K562 (cell line): ENCODE results near the gene COMMD4. TPM values are rescaled to one million over a fixed set of nuclear protein-coding genes. Genes with fewer than 3 reads are reported as not detected.

ENCODE experiments used
- DPF2 ChIP-seq: fragments of 450-650 bp; IDR thresholded peaks from 2 replicates; pipeline ENCODE4 v1.6.1; 2016
- MBD2 ChIP-seq: sonication (generic); IDR thresholded peaks from 2 replicates; pipeline ENCODE4 v1.6.1; 2016; ENCODE audit warnings: low read depth, borderline replicate concordance
- RUNX1 ChIP-seq: sonication (generic); IDR thresholded peaks from 2 replicates; pipeline ENCODE4 v1.6.1; 2016; ENCODE audit warnings: antibody characterized with exemption, low read depth
- ZBTB7A ChIP-seq: IDR thresholded peaks from 2 replicates; pipeline ENCODE4 v1.6.1; 2011; ENCODE audit warnings: low read depth, mild to moderate bottlenecking, low read length, moderate library complexity, borderline replicate concordance; ENCODE audit not compliant: control insufficient read depth
- ZKSCAN1 ChIP-seq: fragments of 150-350 bp; IDR thresholded peaks from 2 replicates; pipeline ENCODE4 v1.6.1; 2016; ENCODE audit warnings: low read depth, low read length
- polyA plus RNA-seq, 8 experiments: library from polyadenylated mRNA; depleted of rRNA in 4 of 8; stranded (reverse) in 5 of 8; unstranded in 3 of 8; fragments of >200 nt; fragmentation: Nextera tagmentation in 2 of 8; fragmentation: Illumina TruSeq in 1 of 8; extraction: Ambion mirVana in 2 of 8; extraction: Trizol in 1 of 8; gene quantifications; 2 replicates each; pipeline versions ENCODE4 v1.2.1 to v1.2.3, GENCODE V29; 2011 to 2014; ENCODE audit warnings: inconsistent platforms in 1 of 8, missing spikeins in 1 of 8
- total RNA-seq, 7 experiments: library from RNA; depleted of rRNA in 6 of 7; stranded (reverse); fragments of >200 nt in 6 of 7; fragmentation: Illumina TruSeq in 2 of 7; extraction: Trizol in 2 of 7; gene quantifications; 2 replicates each; pipeline versions ENCODE4 v1.2.1 to v1.2.3, GENCODE V29; 2011 to 2021; ENCODE audit warnings: low replicate concordance in 1 of 7
- TF ChIP-seq, protein P1 (sequence below), 2 experiments: fragments of 450-650 bp; IDR thresholded peaks; 2 replicates each; pipeline ENCODE4 v1.6.1; 2018; ENCODE audit warnings: mild to moderate bottlenecking in 2 of 2, low read depth in 1 of 2; ENCODE audit not compliant: partially characterized antibody in 2 of 2
- TF ChIP-seq, protein P2 (sequence below): sonication (generic); formaldehyde crosslinking; IDR thresholded peaks from 2 replicates; pipeline ENCODE4 v1.8.0; 2022; ENCODE audit warnings: missing genetic modification reagents, mild to moderate bottlenecking, borderline replicate concordance
- TF ChIP-seq, protein P3 (sequence below): sonication (generic); formaldehyde crosslinking; IDR thresholded peaks from 2 replicates; pipeline ENCODE4 v1.8.0; 2022; ENCODE audit warnings: mild to moderate bottlenecking, missing genetic modification reagents
- TF ChIP-seq, protein P4 (sequence below): sonication (generic); formaldehyde crosslinking; IDR thresholded peaks from 2 replicates; pipeline ENCODE4 v1.8.1; 2023; ENCODE audit warnings: missing genetic modification reagents, mild to moderate bottlenecking, borderline replicate concordance

Gene COMMD4
- total and polyA plus RNA-seq, 9 of the 15 experiments (the other 6 are each of a cell fraction or from before 2014, with no cell fraction given) = 20.4 to 140 (median 63.9) TPM

DNA sequence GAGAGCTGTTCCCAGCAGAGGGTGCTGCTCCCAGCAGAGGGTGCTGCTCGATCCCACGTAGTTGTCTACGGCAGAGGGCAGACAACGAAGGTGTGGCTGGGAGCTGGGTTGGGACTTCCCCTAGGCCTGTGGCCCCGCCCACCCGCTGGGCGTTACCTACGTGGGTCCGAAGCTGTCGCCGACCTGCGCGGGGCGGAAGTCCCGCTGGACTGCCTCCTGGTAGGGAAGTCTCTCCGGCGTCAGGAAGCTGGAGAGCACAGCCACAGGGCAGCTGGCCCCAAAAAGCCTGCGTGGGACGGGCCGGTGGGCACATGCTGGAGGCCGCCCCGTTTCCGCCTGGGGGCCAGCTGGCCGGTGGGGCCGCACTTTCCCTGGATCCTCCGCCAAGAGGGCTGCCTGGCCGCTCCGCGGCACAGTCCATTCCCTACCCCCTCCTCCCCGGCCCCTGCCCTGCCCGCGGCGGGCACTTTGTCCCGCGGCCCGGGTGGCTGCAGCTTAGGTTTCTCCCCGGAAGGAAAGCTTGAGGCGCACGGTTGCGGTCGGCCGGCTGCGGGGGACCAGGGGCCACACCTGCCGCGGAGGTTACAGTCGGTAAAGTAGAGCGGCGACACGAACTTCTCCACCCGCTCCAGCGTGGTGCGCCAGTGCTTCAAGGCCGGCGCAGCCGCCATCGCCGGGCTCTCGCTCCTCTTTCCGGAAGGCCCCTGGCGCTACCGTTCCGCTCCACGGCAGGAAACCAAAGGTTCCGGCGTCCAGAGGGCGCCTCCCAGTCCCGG lies 32.2 kb downstream of the COMMD4 start, which contains the start of gene MAN2C1 (continued):
- TF ChIP-seq, protein P1, sequence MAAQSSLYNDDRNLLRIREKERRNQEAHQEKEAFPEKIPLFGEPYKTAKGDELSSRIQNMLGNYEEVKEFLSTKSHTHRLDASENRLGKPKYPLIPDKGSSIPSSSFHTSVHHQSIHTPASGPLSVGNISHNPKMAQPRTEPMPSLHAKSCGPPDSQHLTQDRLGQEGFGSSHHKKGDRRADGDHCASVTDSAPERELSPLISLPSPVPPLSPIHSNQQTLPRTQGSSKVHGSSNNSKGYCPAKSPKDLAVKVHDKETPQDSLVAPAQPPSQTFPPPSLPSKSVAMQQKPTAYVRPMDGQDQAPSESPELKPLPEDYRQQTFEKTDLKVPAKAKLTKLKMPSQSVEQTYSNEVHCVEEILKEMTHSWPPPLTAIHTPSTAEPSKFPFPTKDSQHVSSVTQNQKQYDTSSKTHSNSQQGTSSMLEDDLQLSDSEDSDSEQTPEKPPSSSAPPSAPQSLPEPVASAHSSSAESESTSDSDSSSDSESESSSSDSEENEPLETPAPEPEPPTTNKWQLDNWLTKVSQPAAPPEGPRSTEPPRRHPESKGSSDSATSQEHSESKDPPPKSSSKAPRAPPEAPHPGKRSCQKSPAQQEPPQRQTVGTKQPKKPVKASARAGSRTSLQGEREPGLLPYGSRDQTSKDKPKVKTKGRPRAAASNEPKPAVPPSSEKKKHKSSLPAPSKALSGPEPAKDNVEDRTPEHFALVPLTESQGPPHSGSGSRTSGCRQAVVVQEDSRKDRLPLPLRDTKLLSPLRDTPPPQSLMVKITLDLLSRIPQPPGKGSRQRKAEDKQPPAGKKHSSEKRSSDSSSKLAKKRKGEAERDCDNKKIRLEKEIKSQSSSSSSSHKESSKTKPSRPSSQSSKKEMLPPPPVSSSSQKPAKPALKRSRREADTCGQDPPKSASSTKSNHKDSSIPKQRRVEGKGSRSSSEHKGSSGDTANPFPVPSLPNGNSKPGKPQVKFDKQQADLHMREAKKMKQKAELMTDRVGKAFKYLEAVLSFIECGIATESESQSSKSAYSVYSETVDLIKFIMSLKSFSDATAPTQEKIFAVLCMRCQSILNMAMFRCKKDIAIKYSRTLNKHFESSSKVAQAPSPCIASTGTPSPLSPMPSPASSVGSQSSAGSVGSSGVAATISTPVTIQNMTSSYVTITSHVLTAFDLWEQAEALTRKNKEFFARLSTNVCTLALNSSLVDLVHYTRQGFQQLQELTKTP (IDR thresholded peaks at IDR 0.05; ENCODE audit: low read depth in 1 of 2, partially characterized antibody in 2 of 2) = peak in 1 of 2 experiments; percentile 65
- TF ChIP-seq, protein P2, sequence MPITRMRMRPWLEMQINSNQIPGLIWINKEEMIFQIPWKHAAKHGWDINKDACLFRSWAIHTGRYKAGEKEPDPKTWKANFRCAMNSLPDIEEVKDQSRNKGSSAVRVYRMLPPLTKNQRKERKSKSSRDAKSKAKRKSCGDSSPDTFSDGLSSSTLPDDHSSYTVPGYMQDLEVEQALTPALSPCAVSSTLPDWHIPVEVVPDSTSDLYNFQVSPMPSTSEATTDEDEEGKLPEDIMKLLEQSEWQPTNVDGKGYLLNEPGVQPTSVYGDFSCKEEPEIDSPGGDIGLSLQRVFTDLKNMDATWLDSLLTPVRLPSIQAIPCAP (CRISPR knock-in tag) = no peak
- TF ChIP-seq MBD2 (peak; percentile 72), DPF2 (no peak), RUNX1 (no peak), ZKSCAN1 (peak; percentile 73), ZBTB7A (no peak; the same call in 1 of the 2 replicates)
- TF ChIP-seq, protein P3, sequence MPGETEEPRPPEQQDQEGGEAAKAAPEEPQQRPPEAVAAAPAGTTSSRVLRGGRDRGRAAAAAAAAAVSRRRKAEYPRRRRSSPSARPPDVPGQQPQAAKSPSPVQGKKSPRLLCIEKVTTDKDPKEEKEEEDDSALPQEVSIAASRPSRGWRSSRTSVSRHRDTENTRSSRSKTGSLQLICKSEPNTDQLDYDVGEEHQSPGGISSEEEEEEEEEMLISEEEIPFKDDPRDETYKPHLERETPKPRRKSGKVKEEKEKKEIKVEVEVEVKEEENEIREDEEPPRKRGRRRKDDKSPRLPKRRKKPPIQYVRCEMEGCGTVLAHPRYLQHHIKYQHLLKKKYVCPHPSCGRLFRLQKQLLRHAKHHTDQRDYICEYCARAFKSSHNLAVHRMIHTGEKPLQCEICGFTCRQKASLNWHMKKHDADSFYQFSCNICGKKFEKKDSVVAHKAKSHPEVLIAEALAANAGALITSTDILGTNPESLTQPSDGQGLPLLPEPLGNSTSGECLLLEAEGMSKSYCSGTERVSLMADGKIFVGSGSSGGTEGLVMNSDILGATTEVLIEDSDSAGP (CRISPR knock-in tag) = no peak
- TF ChIP-seq, protein P4, sequence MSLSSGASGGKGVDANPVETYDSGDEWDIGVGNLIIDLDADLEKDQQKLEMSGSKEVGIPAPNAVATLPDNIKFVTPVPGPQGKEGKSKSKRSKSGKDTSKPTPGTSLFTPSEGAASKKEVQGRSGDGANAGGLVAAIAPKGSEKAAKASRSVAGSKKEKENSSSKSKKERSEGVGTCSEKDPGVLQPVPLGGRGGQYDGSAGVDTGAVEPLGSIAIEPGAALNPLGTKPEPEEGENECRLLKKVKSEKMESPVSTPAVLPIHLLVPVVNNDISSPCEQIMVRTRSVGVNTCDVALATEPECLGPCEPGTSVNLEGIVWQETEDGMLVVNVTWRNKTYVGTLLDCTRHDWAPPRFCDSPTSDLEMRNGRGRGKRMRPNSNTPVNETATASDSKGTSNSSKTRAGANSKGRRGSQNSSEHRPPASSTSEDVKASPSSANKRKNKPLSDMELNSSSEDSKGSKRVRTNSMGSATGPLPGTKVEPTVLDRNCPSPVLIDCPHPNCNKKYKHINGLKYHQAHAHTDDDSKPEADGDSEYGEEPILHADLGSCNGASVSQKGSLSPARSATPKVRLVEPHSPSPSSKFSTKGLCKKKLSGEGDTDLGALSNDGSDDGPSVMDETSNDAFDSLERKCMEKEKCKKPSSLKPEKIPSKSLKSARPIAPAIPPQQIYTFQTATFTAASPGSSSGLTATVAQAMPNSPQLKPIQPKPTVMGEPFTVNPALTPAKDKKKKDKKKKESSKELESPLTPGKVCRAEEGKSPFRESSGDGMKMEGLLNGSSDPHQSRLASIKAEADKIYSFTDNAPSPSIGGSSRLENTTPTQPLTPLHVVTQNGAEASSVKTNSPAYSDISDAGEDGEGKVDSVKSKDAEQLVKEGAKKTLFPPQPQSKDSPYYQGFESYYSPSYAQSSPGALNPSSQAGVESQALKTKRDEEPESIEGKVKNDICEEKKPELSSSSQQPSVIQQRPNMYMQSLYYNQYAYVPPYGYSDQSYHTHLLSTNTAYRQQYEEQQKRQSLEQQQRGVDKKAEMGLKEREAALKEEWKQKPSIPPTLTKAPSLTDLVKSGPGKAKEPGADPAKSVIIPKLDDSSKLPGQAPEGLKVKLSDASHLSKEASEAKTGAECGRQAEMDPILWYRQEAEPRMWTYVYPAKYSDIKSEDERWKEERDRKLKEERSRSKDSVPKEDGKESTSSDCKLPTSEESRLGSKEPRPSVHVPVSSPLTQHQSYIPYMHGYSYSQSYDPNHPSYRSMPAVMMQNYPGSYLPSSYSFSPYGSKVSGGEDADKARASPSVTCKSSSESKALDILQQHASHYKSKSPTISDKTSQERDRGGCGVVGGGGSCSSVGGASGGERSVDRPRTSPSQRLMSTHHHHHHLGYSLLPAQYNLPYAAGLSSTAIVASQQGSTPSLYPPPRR = peak; percentile 68; the same call in 1 of the 2 replicates
